ENCODE measurements around the gene TBC1D19.
"Not testable (repeated sequence)": the region's sequence is repeated elsewhere in the genome, so short reads cannot be mapped to it uniquely, and the experiment has no call there.

Gene TBC1D19

DNA sequence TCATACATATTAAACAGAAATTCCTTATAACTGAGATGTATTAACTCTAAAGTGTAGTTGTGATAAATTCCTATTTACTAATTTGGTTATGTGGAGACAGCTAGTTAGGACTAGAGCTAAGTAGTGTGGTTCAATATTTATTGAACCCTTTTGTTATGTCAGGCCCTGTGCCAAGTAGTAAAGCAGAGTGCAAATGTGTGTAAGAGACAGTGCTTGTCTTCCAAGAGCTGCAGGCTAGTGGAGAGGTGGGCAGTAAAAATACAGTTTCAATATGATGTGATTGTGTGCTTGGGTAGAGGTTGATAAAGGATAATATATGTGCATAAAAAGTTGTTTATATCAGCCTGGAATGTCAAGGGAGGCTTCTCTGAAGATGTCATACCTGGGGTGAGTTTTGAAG, 80.0 kb downstream of the TBC1D19 start:
- Histone ChIP-seq H3K27me3 (ENCODE audit: insufficient read depth, low read length, poor library complexity, severe bottlenecking) (no peaks in the 10 kb centered on the region), H3K9me2 (replicated peaks; ENCODE audit: low read depth, low read length) (no peaks in the 10 kb centered on the region), H3K79me2 (ENCODE audit: insufficient read depth, low read length) (no peaks in the 10 kb centered on the region), H2AFZ (ENCODE audit: low read length) (no peak overlapping the region), H3K36me3 (ENCODE audit: insufficient read depth, low read length) (peaks cover 5% of the 10 kb centered on the region; the same call in 1 of the 2 replicates), H3K9ac (ENCODE audit: low read depth, low read length, poor library complexity, severe bottlenecking) (no peak overlapping the region), H3K4me2 (ENCODE audit: low read depth, low read length, poor library complexity, severe bottlenecking) (no peak overlapping the region), H3K9me3 (ENCODE audit: insufficient read depth, low read depth, low read length) (no peaks in the 10 kb centered on the region), H3K4me1 (ENCODE audit: insufficient read depth, low read length, poor library complexity, severe bottlenecking) (no peaks in the 10 kb centered on the region), H4K20me1 (ENCODE audit: insufficient read depth, low read length, poor library complexity, severe bottlenecking) (no peaks in the 10 kb centered on the region), H3F3A (ENCODE audit: low read depth) (no peaks in the 10 kb centered on the region), H3K4me3 (ENCODE audit: low read length, poor library complexity, severe bottlenecking) (no peak overlapping the region)
- TF ChIP-seq EZH2phosphoT487 (IDR thresholded peaks at IDR 0.05; ENCODE audit: borderline replicate concordance), result no peak
- no peak for TF ChIP-seq CTCF (conservative IDR thresholded peaks at IDR 0.05; ENCODE audit: low read length)

- H4K20me1 ChIP-seq (ENCODE audit: insufficient read depth, low read length, poor library complexity, severe bottlenecking), result no peaks in the 10 kb centered on the region
- no peaks in the 10 kb centered on the region for H3K79me2 ChIP-seq (ENCODE audit: insufficient read depth, low read length)
- H3F3A ChIP-seq (ENCODE audit: low read depth), result no peaks in the 10 kb centered on the region
- no peaks in the 10 kb centered on the region for H3K9me3 ChIP-seq (ENCODE audit: insufficient read depth, low read depth, low read length)
- H2AFZ ChIP-seq (ENCODE audit: low read length), result no peak overlapping the region
- H3K9ac ChIP-seq (ENCODE audit: low read depth, low read length, poor library complexity, severe bottlenecking), result no peak overlapping the region
- H3K4me3 ChIP-seq (ENCODE audit: low read length, poor library complexity, severe bottlenecking), result no peak overlapping the region
- TF ChIP-seq CTCF (conservative IDR thresholded peaks at IDR 0.05; ENCODE audit: low read length) (no peak), EZH2phosphoT487 (IDR thresholded peaks at IDR 0.05; ENCODE audit: borderline replicate concordance) (no peak)
- H3K4me2 ChIP-seq (ENCODE audit: low read depth, low read length, poor library complexity, severe bottlenecking), result no peak overlapping the region
- no peaks in the 10 kb centered on the region for H3K9me2 ChIP-seq (replicated peaks; ENCODE audit: low read depth, low read length)
- H3K36me3 ChIP-seq (ENCODE audit: insufficient read depth, low read length), result no peaks in the 10 kb centered on the region
- no peaks in the 10 kb centered on the region for H3K27me3 ChIP-seq (ENCODE audit: insufficient read depth, low read length, poor library complexity, severe bottlenecking)
- peaks cover 7% of the 10 kb centered on the region for H3K4me1 ChIP-seq (ENCODE audit: insufficient read depth, low read length, poor library complexity, severe bottlenecking)
These were observed 87.1 kb downstream of the TBC1D19 start for GRCh38 chr4:26670903-26671537.

DNA sequence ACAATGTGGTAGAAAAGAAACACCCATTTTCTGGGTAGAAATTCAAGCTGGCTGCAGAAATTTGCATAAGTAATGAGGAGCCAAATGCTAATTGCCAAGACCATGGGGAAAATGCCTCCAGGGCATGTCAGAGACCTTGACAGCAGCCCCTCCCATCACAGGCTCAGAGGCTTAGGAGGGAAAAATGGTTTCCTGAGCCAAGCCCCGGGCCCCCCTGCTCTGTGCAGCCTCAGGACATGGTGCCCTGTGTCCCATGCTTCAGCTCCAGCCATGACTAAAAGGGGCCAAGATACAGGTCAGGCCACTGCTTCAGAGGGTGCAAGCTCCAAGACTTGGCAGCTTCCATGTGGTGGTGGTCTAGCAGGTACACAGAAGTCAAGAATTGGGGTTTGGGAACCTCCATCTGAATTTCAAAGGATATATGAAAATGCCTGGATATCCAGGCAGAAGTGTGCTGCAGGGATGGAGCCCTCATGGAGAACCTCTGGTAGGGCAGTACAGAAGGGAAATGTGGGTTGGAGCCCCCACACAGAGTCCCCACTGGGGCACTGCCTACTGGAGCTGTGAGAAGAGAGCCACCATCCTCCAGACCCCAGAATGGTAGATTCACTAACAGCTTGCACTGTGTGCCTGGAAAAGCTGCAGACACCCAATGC, 95.3 kb downstream of the TBC1D19 start:
- H3K9me3 ChIP-seq (ENCODE audit: insufficient read depth, low read depth, low read length), result peaks cover 17% of the 10 kb centered on the region; the same call in 1 of the 2 replicates
- not testable (repeated sequence) for H3K4me1 ChIP-seq (ENCODE audit: insufficient read depth, low read length, poor library complexity, severe bottlenecking); H3K79me2 ChIP-seq (ENCODE audit: insufficient read depth, low read length); H3F3A ChIP-seq (ENCODE audit: low read depth); H4K20me1 ChIP-seq (ENCODE audit: insufficient read depth, low read length, poor library complexity, severe bottlenecking); H3K36me3 ChIP-seq (ENCODE audit: insufficient read depth, low read length); H3K9ac ChIP-seq (ENCODE audit: low read depth, low read length, poor library complexity, severe bottlenecking); H3K27me3 ChIP-seq (ENCODE audit: insufficient read depth, low read length, poor library complexity, severe bottlenecking); H3K9me2 ChIP-seq (replicated peaks; ENCODE audit: low read depth, low read length); H3K4me3 ChIP-seq (ENCODE audit: low read length, poor library complexity, severe bottlenecking); H2AFZ ChIP-seq (ENCODE audit: low read length); H3K4me2 ChIP-seq (ENCODE audit: low read depth, low read length, poor library complexity, severe bottlenecking)

Measured in Loucy (cell line).